Natural killer cell (primary cell): ENCODE data around the gene THSD4. TPM values are rescaled to one million over a fixed set of nuclear protein-coding genes. Genes with fewer than 3 reads are reported as not detected.

Source experiments
- ATAC-seq, 3 donors: fragments of 150-1000 bp in 2 of 3; fragments of 200-7000 bp in 1 of 3; cut with Tn5 transposase; 1 replicate in 1 of 3; 2 replicates in 2 of 3; pipeline ENCODE4 v1.10.0; 2021; ENCODE audit warnings: mild to moderate bottlenecking in 2 of 3, moderate library complexity in 2 of 3
- DNase-seq, 2 donors: peaks; one replicate each; pipeline versions ENCODE4 v3.0.0 to v3.0.0-alpha.2; 2013 to 2021; ENCODE audit warnings: mixed read lengths in 1 of 2
- H3K27ac ChIP-seq: one replicate; pipeline ENCODE4 v1.5.1; 2013; ENCODE audit warnings: mild to moderate bottlenecking, low read length
- H3K27me3 ChIP-seq: one replicate; pipeline ENCODE4 v1.6.1; 2013; ENCODE audit warnings: low read length; ENCODE audit not compliant: control insufficient read depth, insufficient read depth
- H3K36me3 ChIP-seq: one replicate; pipeline ENCODE4 v1.6.1; 2013; ENCODE audit warnings: low read length; ENCODE audit not compliant: control insufficient read depth, insufficient read depth
- H3K4me1 ChIP-seq: one replicate; pipeline ENCODE4 v1.6.1; 2013; ENCODE audit warnings: low read length; ENCODE audit not compliant: control insufficient read depth, insufficient read depth
- H3K4me3 ChIP-seq: one replicate; pipeline ENCODE4 v1.5.1; 2013; ENCODE audit warnings: low read length
- H3K9me3 ChIP-seq: one replicate; pipeline ENCODE4 v1.6.1; 2013; ENCODE audit warnings: low read length; ENCODE audit not compliant: control insufficient read depth, insufficient read depth
- H3K27ac Mint-ChIP-seq, 2 donors: one replicate each; pipeline ENCODE4 v1.8.0; 2022; ENCODE audit warnings: mild to moderate bottlenecking in 2 of 2, mixed read lengths in 2 of 2, moderate library complexity in 1 of 2
- H3K27me3 Mint-ChIP-seq, 2 donors: one replicate each; pipeline ENCODE4 v1.8.0; 2022; ENCODE audit warnings: low read depth in 2 of 2, mixed read lengths in 2 of 2
- H3K36me3 Mint-ChIP-seq: one replicate; pipeline ENCODE4 v1.8.0; 2022; ENCODE audit warnings: mixed read lengths
- H3K4me1 Mint-ChIP-seq, 2 donors: one replicate each; pipeline ENCODE4 v1.8.0; 2022; ENCODE audit warnings: mixed read lengths in 2 of 2
- H3K4me3 Mint-ChIP-seq: one replicate; pipeline ENCODE4 v1.8.0; 2022; ENCODE audit warnings: mild to moderate bottlenecking, moderate library complexity, mixed read lengths
- H3K9me3 Mint-ChIP-seq, 2 donors: one replicate each; pipeline ENCODE4 v1.8.0; 2022; ENCODE audit warnings: mixed read lengths in 2 of 2
- whole genome bisulfite sequencing: methylation state at CpG from one replicate; pipeline ENCODE4 v1.1.7; 2013; ENCODE audit warnings: missing lambda C conversion rate; ENCODE audit not compliant: insufficient coverage; 5-methylcytosine and 5-hydroxymethylcytosine counted together
- intact Hi-C: fragments of 100-400 bp; cut with micrococcal nuclease; formaldehyde crosslinking; loops from one replicate; pipeline ENCODE4 v1.14.2; 2022
- total RNA-seq, 4 donors: library from RNA; stranded (reverse); fragments of 120-200 nt in 1 of 4; gene quantifications; one replicate each; pipeline versions ENCODE4 v1.2.3 to v1.2.4, GENCODE V29; 2013 to 2022
- TF ChIP-seq, protein P1 (sequence below): fragments of 200-600 bp; IDR thresholded peaks from one replicate; pipeline ENCODE4 v1.8.0; 2022; ENCODE audit warnings: antibody characterized with exemption

The THSD4 gene
- total RNA-seq, 3 donors from 2014 or later (not counting 1 experiment from before 2014, with no cell fraction given): not detected

DNA sequence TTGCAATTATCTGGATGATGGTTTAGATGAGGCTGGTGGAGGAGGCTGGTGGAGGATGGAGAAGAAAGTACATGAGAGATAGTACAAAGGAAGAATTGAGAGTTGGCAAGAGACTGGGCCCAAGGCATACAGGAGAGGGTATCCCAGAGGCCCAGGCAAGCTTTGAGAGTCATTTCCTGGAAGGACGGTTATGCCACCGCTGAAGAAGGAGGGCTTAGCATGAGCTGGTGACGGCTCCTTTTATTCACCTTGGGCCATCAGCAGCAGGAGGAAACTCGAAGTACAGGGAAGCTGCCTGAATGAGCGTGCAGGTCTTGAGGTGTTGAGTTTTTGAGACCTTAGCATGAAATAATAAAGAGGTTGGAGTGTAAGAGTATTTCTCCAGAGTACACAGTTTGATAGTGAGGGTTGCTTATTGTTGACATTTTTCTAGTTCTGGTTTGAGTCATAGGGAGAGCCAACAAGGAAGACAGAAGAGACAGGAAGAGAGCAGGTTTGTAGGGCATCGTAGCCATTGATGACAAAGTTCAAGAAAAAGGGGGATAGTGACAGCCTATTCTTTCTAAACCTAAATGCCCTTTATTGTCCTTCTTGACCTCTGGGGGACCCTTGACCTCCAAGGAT lies 13.8 kb downstream of the THSD4 start:
- no peak overlapping the region for H3K4me3 Mint-ChIP-seq
- no peaks in the 10 kb centered on the region for H3K9me3 Mint-ChIP-seq
- H3K4me1 ChIP-seq: no peaks in the 10 kb centered on the region
- H3K36me3 ChIP-seq: no peaks in the 10 kb centered on the region
- H3K36me3 Mint-ChIP-seq: no peaks in the 10 kb centered on the region
- no peaks in the 10 kb centered on the region for H3K4me1 Mint-ChIP-seq
- TF ChIP-seq, protein P1, sequence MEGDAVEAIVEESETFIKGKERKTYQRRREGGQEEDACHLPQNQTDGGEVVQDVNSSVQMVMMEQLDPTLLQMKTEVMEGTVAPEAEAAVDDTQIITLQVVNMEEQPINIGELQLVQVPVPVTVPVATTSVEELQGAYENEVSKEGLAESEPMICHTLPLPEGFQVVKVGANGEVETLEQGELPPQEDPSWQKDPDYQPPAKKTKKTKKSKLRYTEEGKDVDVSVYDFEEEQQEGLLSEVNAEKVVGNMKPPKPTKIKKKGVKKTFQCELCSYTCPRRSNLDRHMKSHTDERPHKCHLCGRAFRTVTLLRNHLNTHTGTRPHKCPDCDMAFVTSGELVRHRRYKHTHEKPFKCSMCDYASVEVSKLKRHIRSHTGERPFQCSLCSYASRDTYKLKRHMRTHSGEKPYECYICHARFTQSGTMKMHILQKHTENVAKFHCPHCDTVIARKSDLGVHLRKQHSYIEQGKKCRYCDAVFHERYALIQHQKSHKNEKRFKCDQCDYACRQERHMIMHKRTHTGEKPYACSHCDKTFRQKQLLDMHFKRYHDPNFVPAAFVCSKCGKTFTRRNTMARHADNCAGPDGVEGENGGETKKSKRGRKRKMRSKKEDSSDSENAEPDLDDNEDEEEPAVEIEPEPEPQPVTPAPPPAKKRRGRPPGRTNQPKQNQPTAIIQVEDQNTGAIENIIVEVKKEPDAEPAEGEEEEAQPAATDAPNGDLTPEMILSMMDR: no peak
- peaks cover 3% of the 10 kb centered on the region for H3K27me3 ChIP-seq
- no peaks in the 10 kb centered on the region for H3K9me3 ChIP-seq
- H3K27me3 Mint-ChIP-seq: peaks cover 17 to 29% of the 10 kb centered on the region in 2 donors
- DNase-seq (no peak), ATAC-seq (no peak)
- H3K27ac Mint-ChIP-seq: no peak overlapping the region
- intact Hi-C loops: no loop called here
- H3K27ac ChIP-seq: no peak overlapping the region
- H3K4me3 ChIP-seq: no peak overlapping the region
- 77% methylated on average over 6 of the region's 6 CpGs for WGBS

DNA sequence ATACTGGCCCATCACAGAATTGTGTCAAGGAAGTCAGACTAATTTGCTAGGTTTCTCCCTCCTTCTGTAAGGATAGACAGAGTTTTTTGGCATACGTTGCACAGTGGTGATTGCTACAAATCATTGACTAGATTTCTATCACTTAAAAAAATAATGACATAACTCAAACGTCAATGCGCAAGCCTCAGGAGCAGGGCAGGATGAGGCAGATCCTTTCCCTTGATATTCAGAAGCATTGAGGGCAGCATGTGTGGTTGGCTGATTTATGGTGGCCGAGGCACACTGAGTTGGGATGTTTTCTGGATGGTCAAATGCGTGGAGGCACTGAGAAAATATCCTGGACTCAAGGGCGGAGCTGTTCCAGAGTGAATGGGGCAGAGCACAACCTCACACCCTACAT lies 14.4 kb downstream of the THSD4 start:
- H3K4me3 Mint-ChIP-seq: no peak overlapping the region
- Histone ChIP-seq H3K27me3 (peaks cover 3% of the 10 kb centered on the region), H3K9me3 (no peaks in the 10 kb centered on the region), H3K4me1 (no peaks in the 10 kb centered on the region), H3K36me3 (no peaks in the 10 kb centered on the region), H3K4me3 (no peak overlapping the region), H3K27ac (no peak overlapping the region)
- 60% methylated on average over 6 of the region's 6 CpGs for WGBS
- TF ChIP-seq, protein P1: no peak
- H3K27me3 Mint-ChIP-seq: peaks cover 17 to 32% of the 10 kb centered on the region in 2 donors
- no peak for DNase-seq
- H3K27ac Mint-ChIP-seq: no peak overlapping the region
- no peaks in the 10 kb centered on the region for H3K4me1 Mint-ChIP-seq
- no peaks in the 10 kb centered on the region for H3K36me3 Mint-ChIP-seq
- intact Hi-C loops: no loop called here
- no peak for ATAC-seq
- H3K9me3 Mint-ChIP-seq: no peaks in the 10 kb centered on the region

DNA sequence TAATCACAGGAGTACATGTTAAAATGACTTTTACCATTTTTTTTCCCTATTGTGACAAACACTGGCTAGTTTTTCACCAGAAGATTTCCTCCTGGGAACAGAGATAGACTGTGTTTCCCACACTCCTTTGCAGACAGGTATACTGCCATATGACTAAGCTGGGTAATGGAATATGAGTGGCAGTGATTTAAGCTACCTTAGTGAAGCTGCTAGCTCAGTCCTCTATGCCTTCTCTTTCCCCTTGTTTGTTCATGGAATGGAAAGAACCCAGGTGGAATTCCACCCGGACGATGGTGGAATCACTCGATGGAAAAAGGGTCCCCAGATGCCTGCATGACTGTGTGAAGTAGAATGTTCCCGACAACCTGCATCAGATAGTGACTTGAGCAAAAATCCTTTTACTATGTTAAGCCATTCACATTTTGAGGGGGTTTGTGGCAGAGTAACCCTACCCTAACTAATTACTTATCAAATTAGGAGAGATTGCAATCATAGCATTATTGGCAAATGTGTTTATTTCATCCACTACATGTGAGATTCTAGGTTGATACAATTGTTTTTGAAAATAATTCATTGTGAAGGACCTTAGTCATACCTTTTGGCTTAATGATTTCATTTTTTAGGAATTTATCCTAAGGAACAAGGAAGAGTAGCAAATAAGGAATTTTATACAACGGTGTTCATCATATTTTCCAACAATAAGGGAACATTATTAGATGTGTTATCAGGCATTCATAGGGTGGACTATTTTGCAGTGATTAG lies 16.5 kb downstream of the THSD4 start:
- no peaks in the 10 kb centered on the region for H3K4me1 Mint-ChIP-seq
- 93% methylated on average over 3 of the region's 5 CpGs for WGBS

More for the DNA sequence above, 16.5 kb downstream of the THSD4 start:
- intact Hi-C loops: no loop called here
- H3K4me3 Mint-ChIP-seq: no peak overlapping the region
- no peaks in the 10 kb centered on the region for H3K9me3 Mint-ChIP-seq
- H3K27me3 ChIP-seq: peaks cover 3% of the 10 kb centered on the region
- no peak overlapping the region for H3K4me3 ChIP-seq
- H3K27ac Mint-ChIP-seq: no peak overlapping the region
- TF ChIP-seq, protein P1: no peak
- no peaks in the 10 kb centered on the region for H3K4me1 ChIP-seq
- H3K27ac ChIP-seq: no peak overlapping the region
- H3K9me3 ChIP-seq: no peaks in the 10 kb centered on the region
- H3K36me3 ChIP-seq: no peaks in the 10 kb centered on the region
- ATAC-seq (no peak), DNase-seq (no peak)
- H3K27me3 Mint-ChIP-seq: peaks cover 16 to 32% of the 10 kb centered on the region in 2 donors
- no peaks in the 10 kb centered on the region for H3K36me3 Mint-ChIP-seq
